Heart left ventricle (tissue), 16 donors: ENCODE measurements around the gene HILPDA. TPM values are rescaled to one million over a fixed set of nuclear protein-coding genes. Genes with fewer than 3 reads are reported as not detected.
A peak's percentile ranks its signal among the peaks of the same experiment; 100 is the strongest.

Source experiments
- ATAC-seq, 4 donors: fragments of 200-7000 bp; cut with Tn5 transposase; one replicate each; pipeline ENCODE4 v1.9.1; 2020 to 2022; ENCODE audit warnings: moderate library complexity in 4 of 4, mild to moderate bottlenecking in 3 of 4, moderate number of reproducible peaks in 1 of 4
- DNase-seq, 5 donors: peaks; one replicate each; pipeline ENCODE4 v3.0.0-alpha.2; 2020
- H3K27ac ChIP-seq, 12 donors: fragments of 200-600 bp; sonication (generic) in 4 of 12; one replicate each; pipeline versions ENCODE4 v1.5.0 to v1.8.0; 2016 to 2022; ENCODE audit warnings: mild to moderate bottlenecking in 2 of 12
- H3K27me3 ChIP-seq, 9 donors: fragments of 200-600 bp; sonication (generic) in 2 of 9; one replicate each; pipeline versions ENCODE4 v1.5.1 to v1.8.0; 2016 to 2022; ENCODE audit warnings: mild to moderate bottlenecking in 3 of 9
- H3K36me3 ChIP-seq, 9 donors: fragments of 200-600 bp; sonication (generic) in 2 of 9; one replicate each; pipeline versions ENCODE4 v1.5.0 to v1.8.0; 2018 to 2022; ENCODE audit warnings: mild to moderate bottlenecking in 2 of 9
- H3K4me1 ChIP-seq, 12 donors: fragments of 200-600 bp; sonication (generic) in 4 of 12; one replicate each; pipeline versions ENCODE4 v1.5.0 to v1.8.0; 2016 to 2022; ENCODE audit warnings: mild to moderate bottlenecking in 3 of 12
- H3K4me3 ChIP-seq, 12 donors: fragments of 200-600 bp; sonication (generic) in 4 of 12; one replicate each; pipeline versions ENCODE4 v1.5.0 to v1.8.0; 2017 to 2022; ENCODE audit warnings: mild to moderate bottlenecking in 9 of 12, moderate library complexity in 4 of 12
- H3K9me3 ChIP-seq, 12 donors: fragments of 200-600 bp; sonication (generic) in 4 of 12; one replicate each; pipeline versions ENCODE4 v1.5.0 to v1.8.0; 2016 to 2022; ENCODE audit warnings: mild to moderate bottlenecking in 1 of 12
- CTCF ChIP-seq, 12 donors: fragments of 200-600 bp; sonication (generic) in 4 of 12; IDR thresholded peaks; one replicate each; pipeline versions ENCODE4 v1.5.0 to v1.8.0; 2018 to 2022; ENCODE audit warnings: antibody characterized with exemption in 12 of 12, mild to moderate bottlenecking in 5 of 12
- POLR2A ChIP-seq, 2 donors: fragments of 450-650 bp; IDR thresholded peaks; one replicate each; pipeline ENCODE4 v1.6.1; 2017; ENCODE audit warnings: antibody characterized with exemption in 2 of 2, mild to moderate bottlenecking in 2 of 2, moderate library complexity in 2 of 2
- WGBS, 4 donors: extraction: QIAGEN DNeasy Blood & Tissue Kit in 2 of 4; methylation state at CpG; one replicate each; pipeline versions ENCODE4 v1.1.5 to v1.1.7; 2013 to 2018; 5-methylcytosine and 5-hydroxymethylcytosine counted together
- intact Hi-C, 10 donors: fragments of 100-400 bp; cut with DNase I; formaldehyde crosslinking; loops; one replicate each; pipeline versions ENCODE4 v1.11.1 to v1.14.2; 2022
- polyA plus RNA-seq, 2 donors: library from polyadenylated mRNA; stranded (reverse); fragments of 200-250 nt; gene quantifications; one replicate each; pipeline ENCODE4 v1.2.3, GENCODE V29; 2013
- total RNA-seq, 9 donors: library from RNA; depleted of rRNA in 2 of 9; stranded (reverse); fragments of >200 nt in 2 of 9; fragmentation: NEBNext Ultra II Directional in 3 of 9; extraction: Animal tissue kit (Norgen Biotek cat#: 25700) in 3 of 9; gene quantifications; one replicate each; pipeline versions ENCODE4 v1.1.0 to v1.2.4, GENCODE V29; 2016 to 2023
- donor health status: ischemic (EF 13 %, LVEDD 7.1; RV severe dilation, severe dysfunction).
- donor health status: healthy with polysubstance abuse.
- donor health status: DM: no; HTN: yes; CAD: no.
- donor health status: DM: no; HTN: no; CAD: no.
- donor health status: ischemic (EF 25% LVEDD 6.9; RV normal size, moderate dysfunction).
- donor health status: ischemic (EF 25% LVEDD 5.7; RV mildly dilated, moderate dysfunction).
- donor health status: healthy.
- donor health status: DM: yes; HTN: yes; CAD: no.
- donor health status: ischemic (EF 35%, LVEDD 5.7; RV mildly dilated, moderate dysfunction).
- donor health status: nonischemic (EF 11% LVEDD 7.7; RV severe dilation, severe dysfunction).
- donor health status: DM: yes; HTN: yes; CAD: no.
- donor health status: PGD.
- donor health status: ischemic (EF 29% LVEDD 5.4; RV normal size, mild dysfunction).
- donor health status: nonischemic (EF 23%, LVEDD 6.1; RV moderate dilation, normal function).

HILPDA gene
- total and polyA plus RNA-seq, 11 donors = 6.1 to 17.7 (median 7.7) TPM

GRCh38 chr7:128420773-128421172, 34.9 kb upstream of the HILPDA start:
- Histone ChIP-seq H3K27ac (no peak overlapping the region), H3K4me3 (no peak overlapping the region), H3K4me1 (peaks cover 0 to 8% (median 0%) of the 10 kb centered on the region in 12 donors), H3K27me3 (no peaks in the 10 kb centered on the region), H3K36me3 (no peaks in the 10 kb centered on the region), H3K9me3 (no peaks in the 10 kb centered on the region)
- DNase-seq (no peak), ATAC-seq (no peak)
- TF ChIP-seq POLR2A (IDR thresholded peaks at IDR 0.05) (no peak), CTCF (IDR thresholded peaks at IDR 0.05) (no peak)
- intact Hi-C loops = no loop called here
- 81 to 96% (median 88%) methylated on average over 1 of the region's 1 CpG for WGBS, 4 donors

DNA sequence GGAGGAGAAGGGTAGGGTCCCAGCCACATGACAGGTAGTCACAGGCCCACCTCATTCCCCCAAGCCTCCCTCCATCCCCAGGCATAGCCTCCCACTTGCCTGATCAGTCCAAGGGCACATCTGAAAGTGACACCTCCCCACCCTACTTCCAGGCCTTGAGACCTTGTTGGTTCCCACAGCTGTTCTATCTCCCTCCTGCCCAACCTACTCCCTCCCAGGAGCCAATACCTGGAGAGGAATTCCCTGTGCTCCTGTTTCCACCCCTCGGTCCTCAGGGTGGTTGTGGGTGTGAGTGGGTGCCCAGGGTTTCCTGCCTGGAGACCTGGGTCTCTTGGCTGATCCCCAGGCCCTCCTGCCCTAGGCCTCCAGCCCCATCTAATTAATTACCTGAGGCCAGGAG, 34.3 kb upstream of the HILPDA start:
- no peaks in the 10 kb centered on the region for H3K27me3 ChIP-seq
- 80 to 91% (median 89%) methylated on average over 1 of the region's 1 CpG for WGBS, 4 donors
- DNase-seq (no peak), ATAC-seq (no peak)
- peaks cover 0 to 8% (median 0%) of the 10 kb centered on the region in 12 donors for H3K4me1 ChIP-seq
- H3K4me3 ChIP-seq = no peak overlapping the region
- no peaks in the 10 kb centered on the region for H3K36me3 ChIP-seq
- no peak for TF ChIP-seq CTCF (IDR thresholded peaks at IDR 0.05)
- no peak for TF ChIP-seq POLR2A (IDR thresholded peaks at IDR 0.05)
- H3K9me3 ChIP-seq = no peaks in the 10 kb centered on the region
- H3K27ac ChIP-seq = no peak overlapping the region
- intact Hi-C loops = no loop called here

GRCh38 chr7:128422037-128422436, 33.6 kb upstream of the HILPDA start:
- no peak for DNase-seq
- intact Hi-C loops = no loop called here
- no peaks in the 10 kb centered on the region for H3K27me3 ChIP-seq
- no peaks in the 10 kb centered on the region for H3K9me3 ChIP-seq
- H3K27ac ChIP-seq = no peak overlapping the region
- H3K36me3 ChIP-seq = no peaks in the 10 kb centered on the region
- peak in 1 of 4 donors; percentile 14 for ATAC-seq
- TF ChIP-seq POLR2A (IDR thresholded peaks at IDR 0.05) (no peak), CTCF (IDR thresholded peaks at IDR 0.05) (no peak)
- no peak overlapping the region for H3K4me3 ChIP-seq
- H3K4me1 ChIP-seq = peaks cover 0 to 9% (median 0%) of the 10 kb centered on the region in 12 donors
- 67 to 84% (median 80%) methylated on average over 1 of the region's 1 CpG for WGBS, 4 donors

DNA sequence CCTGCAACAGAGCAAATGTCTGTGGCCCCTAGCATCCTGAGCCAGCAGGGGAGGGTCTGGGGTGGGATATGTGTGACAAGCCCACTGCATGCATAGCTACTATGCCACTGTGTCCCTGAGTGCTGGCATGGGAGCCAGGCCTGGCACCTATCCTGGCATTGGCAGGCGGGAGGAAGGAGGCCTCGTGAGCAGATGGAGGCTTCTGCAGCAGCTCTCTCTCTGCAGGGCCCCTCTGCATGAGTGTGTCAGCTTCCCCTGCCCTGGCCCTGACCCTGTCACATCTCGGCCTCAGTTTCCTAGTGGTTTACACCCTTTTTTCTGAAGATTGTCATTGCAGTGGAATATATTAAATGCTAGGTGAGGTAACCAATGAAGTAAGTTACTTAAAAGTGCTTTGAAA, 32.8 kb upstream of the HILPDA start:
- intact Hi-C loops = loop anchor here in 1 of 10 donors (1.0 kb wide), 1 partner anchor 22 kb away; no protein-coding TSS in a partner anchor
- Histone ChIP-seq H3K9me3 (no peaks in the 10 kb centered on the region), H3K27me3 (no peaks in the 10 kb centered on the region), H3K27ac (peak overlapping the region in 2 of 12 donors; percentile 38 to 50), H3K4me1 (peaks cover 0 to 14% (median 0%) of the 10 kb centered on the region in 12 donors), H3K4me3 (no peak overlapping the region), H3K36me3 (no peaks in the 10 kb centered on the region)
- DNase-seq (peak; percentile 50 to 79 (median 64)), ATAC-seq (peak; percentile 55 to 88 (median 76))
- WGBS, 4 donors = 25 to 55% (median 51%) methylated on average over 2 to 3 of the region's 3 CpGs
- no peak for TF ChIP-seq CTCF (IDR thresholded peaks at IDR 0.05)
- no peak for TF ChIP-seq POLR2A (IDR thresholded peaks at IDR 0.05)
